ENCODE data around the gene PEA15.

Gene PEA15

DNA sequence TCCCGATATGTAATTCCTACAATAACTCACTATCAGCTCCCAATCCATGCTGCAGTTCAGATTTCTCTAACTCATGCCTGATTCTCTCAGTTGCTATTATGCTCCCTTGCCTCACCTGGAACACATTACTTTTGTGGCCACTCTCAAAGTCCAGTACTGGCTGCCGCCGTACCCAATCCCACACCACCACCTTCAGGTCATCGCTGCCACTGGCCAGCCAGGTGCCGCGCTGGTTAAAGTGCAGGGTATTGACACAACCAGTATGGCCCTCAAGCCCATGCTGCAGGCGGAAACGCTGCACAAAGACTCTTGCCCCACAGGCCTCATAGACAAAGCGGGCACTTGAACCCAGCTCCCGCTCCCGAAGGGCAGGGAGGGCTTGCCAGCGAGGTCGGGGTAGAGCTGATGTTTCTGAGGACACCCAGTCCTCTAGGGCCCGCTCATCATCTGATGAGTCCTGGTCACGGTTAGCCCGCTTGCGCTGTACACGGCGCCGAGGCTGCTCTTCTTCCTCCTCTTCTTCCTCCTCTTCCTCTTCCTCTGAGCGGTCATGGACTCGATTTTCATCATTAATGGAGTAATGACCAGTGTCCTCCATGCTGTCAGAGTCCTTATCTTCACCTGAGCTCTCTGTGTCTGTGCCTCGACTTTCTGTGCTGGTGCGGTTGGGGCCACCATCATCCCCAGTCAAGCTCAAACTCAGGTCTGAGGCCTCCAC, 34.6 kb downstream of the PEA15 start:
- no peak for DNase-seq (ENCODE audit: low read depth in 2 of 2)

DNA sequence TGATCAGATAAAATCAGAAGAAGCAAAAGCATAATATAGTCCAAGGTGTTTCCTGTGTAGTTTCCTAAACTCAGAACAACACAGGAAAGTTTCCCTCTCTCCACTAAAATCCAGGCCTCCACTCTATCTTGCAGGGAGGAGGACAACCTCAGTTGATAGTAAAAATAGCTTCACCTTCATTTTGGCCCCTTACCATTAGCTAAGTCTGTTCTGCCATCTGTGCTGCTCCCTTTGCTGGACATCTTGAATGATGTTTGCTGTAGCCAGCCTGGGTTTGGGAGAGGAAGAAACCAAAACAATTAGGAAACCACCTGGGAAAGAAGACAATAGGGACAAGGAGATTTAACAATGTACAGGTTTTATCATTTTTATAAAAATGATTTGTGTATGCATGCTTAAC, 38.6 kb downstream of the PEA15 start:
- no peak for DNase-seq (ENCODE audit: low read depth in 2 of 2)

DNA sequence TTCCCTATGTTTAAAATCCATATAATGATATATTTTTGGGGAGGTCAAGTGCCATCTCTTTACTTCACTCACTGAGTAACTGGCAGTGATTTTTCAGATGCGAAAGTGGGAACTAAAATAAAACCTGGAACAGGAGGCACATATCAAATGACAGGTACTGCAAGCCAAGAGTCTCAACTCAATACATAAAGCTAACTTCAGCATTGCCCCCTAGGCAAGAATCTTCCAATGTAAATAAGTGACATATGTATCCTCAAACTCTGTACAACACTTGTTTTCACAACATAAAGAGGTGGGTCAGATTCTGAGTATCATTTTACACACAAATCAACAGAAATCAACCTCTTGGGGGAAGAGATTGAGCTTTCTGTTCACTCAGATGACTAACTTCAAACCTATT, 39.0 kb downstream of the PEA15 start:
- DNase-seq (ENCODE audit: low read depth in 2 of 2) = no peak

GRCh38 chr1:160245434-160245833, 40.2 kb downstream of the PEA15 start:
- no peak for DNase-seq (ENCODE audit: low read depth in 2 of 2)

GRCh38 chr1:160247053-160247452, 41.9 kb downstream of the PEA15 start:
- DNase-seq (ENCODE audit: low read depth in 2 of 2) = no peak

- DNase-seq (ENCODE audit: low read depth in 2 of 2) = no peak
Measured at GRCh38 chr1:160251011-160251410, 45.8 kb downstream of the PEA15 start.

- peak; percentile 16 to 42 for DNase-seq (ENCODE audit: low read depth in 2 of 2)
Measured at GRCh38 chr1:160251687-160252526, 46.7 kb downstream of the PEA15 start.

GRCh38 chr1:160255781-160256300, 50.7 kb downstream of the PEA15 start:
- no peak for DNase-seq (ENCODE audit: low read depth in 2 of 2)

GRCh38 chr1:160256396-160257046, 51.3 kb downstream of the PEA15 start:
- no peak for DNase-seq (ENCODE audit: low read depth in 2 of 2)

DNA sequence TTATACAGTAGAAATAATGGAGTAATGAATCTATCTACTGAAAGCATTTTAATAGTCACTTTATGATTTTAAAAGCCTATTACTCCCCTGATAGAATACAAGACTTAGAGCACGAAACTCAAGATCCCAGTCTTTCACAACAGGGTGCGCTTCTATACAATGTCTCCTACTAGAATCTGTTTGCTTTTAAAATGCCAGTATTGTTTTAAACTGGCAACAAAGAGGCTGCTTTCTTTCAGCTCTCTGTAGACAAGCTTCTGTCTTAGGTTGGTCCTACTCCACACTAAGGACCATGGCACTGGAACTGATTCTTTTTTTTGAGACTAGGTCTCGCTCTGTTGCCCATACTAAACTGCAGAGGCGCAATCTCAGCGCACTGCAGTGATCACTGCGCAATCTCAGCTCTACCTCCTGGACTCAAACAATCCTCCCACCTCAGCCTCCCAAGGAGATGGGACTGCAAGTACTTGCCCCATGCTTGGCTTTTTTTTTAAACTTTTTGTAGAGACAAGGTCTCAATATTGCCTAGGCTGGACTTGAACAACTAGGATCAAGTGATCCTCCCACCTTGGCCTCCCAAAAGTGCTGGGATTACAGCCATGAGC, 52.3 kb downstream of the PEA15 start:
- DNase-seq (ENCODE audit: low read depth in 2 of 2) = no peak

DNA sequence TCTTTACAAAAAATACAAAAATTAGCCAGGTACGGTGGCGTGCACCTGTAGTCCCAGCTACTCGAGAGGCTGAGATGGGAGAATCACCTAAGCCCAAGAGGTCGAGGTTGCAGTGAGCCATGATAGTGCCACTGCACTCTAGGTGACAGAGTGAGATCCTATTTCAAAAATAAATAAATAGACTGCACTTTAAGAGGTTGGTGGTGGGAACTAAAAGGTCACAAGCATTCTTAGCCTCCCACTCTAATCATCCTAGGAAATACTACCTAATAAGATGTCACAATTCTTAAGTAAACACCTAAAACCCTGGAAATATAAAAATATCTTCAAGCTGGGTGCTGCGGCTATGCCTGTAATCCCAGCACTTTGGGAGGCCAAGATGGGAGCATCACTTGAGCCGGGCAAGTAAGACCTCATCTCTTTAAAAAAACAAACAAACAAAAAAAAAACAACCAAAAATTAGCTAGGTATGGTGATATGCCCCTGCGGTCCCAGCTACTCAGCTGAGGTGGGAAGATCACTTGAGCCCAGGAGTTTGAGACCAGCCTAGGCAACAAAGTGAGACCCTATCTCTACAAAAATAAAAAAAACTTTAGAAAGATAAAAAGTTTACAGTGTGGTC, 53.1 kb downstream of the PEA15 start:
- DNase-seq (ENCODE audit: low read depth in 2 of 2) = no peak

GRCh38 chr1:160260406-160261382, 55.5 kb downstream of the PEA15 start:
- DNase-seq (ENCODE audit: low read depth in 2 of 2) = no peak

- DNase-seq (ENCODE audit: low read depth in 2 of 2) = peak; percentile 60 to 68
Measured at GRCh38 chr1:160261556-160261892, 56.3 kb downstream of the PEA15 start.

DNA sequence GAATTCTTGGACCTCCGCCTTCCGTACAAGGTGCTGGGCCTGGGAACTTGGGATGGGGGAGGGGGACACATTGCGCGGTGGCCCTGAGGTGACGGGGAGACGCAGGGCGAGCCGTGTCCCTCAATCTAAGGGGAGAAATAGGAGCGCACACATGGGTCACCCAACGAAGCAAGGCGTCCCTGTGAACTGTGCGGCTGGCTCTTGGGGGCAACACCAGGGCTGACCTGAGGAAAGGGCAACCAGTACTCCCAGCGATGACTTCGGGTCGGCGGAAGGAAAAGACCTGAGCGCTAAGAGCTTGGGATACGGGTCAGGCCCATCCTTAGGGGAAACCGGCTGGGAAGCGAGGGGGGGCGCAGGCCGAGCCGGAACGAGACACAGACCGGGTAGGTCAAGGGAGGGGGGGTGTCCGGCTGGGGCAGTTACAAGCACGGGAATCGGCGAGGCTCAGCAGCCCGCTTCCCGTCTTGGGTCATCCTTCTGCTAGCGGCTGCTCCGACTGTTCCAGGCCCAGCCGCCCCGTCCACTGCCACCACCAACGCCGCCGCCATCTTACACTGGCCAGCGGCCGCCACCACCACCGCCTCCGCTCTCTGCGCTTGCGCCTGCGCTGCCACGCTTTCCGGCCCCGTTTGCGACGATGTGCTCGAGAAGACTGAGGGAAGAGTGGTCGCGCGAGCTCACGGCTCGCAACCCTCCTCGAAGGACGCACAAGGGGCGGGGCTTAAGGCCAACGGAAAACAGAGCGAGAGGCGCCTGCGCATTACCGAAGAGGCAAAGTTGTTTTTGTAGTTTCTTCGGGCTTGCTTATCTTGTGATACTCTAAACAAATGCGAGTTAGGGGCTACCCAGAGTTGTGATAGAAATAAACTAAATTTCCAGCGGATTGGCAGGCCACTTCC, 57.0 kb downstream of the PEA15 start, which contains the start of gene DCAF8:
DCAF8 (minus strand) TSS at position 657 of the 902 bp plus-strand sequence. CDS start 18,541 bp downstream, outside the sequence.
- peak; percentile 95 to 96 for DNase-seq (ENCODE audit: low read depth in 2 of 2)

DNA sequence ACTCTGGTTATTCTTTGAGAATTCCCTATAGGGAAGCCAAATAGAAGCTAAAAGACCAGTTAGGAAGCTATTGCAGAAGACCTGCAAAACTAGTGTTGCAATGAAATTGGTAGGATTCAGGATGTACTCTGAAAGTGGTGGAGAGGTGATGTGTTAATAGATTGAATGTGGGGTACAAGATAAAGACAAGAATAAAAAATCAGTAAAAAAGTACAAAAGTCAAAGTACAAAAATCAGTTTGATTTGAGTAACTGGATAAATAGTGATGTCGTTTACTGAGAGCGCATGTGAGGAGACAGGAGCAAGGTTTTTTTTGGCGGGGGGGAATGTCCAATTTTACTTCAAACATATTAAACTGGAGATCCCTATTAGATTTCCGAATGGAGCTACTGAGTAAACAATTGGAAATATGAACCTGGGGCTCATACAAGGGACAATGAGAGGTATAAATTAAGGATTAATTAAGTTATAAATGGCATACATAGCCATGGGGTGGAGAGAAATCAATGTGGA, 59.7 kb downstream of the PEA15 start:
- no peak for DNase-seq (ENCODE audit: low read depth in 2 of 2)

Measured in stimulated activated CD8-positive, alpha-beta memory T cell treated with anti-CD3 and anti-CD28 coated beads, Interleukin-7, amount 100 ng/mL, for 4 hours (primary cell).